Hematopoietic multipotent progenitor cell treated with erythropoietin and hydrocortisone succinate and interleukin-3 and kit ligand, for 15 days (in vitro differentiated cells): ENCODE results near the gene GPC4.

ENCODE experiments used
- DNase-seq: peaks from one replicate; pipeline ENCODE4 v3.0.0-alpha.2; 2015; ENCODE audit warnings: low spot score

The GPC4 gene

DNA sequence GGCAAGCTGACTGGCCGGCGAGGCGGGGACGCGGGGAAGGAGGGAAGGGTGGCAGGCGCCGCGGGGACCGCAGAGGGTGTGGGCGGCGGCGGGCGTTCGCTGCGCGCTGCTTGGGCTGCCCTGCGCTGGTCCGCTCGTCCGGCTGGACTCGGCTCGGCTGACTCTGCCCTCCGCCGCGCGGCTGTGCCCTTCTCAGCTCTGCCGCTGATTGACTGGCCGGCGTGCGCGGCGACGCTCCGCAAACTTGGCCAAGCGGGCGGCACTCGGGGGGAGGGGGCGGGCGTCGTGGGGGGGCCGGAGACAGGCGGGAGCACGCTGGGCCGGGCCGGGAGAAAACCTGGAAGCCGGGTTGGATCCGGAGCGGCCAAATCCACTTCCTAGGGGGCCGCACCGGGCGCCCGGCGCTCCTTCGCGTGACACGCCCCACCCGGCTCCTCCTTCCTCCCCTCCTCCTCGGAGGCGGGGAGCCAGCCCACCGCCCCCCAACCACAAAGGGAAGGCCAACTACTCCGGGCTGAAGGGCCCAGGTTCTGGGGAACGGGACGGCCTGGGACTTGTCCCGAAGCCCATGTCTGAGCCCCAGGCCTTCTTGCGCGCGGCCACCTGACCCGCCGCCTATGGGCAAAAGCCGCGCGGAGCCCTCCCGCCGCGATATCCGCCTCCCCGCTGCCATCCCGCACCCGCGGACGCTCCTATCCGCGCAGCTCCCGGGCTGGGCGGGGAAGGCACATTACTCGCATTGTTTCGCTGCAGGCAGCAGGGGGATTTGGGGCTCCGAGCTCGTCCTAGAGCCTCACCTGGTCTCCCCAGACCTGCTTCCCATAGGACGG lies at the start of gene GPC4:
Gene GPC4, minus strand, starts transcription at position 214 of the 830 bp plus-strand sequence. CDS start 524 bp downstream, outside the sequence.
- no peak for DNase-seq

DNA sequence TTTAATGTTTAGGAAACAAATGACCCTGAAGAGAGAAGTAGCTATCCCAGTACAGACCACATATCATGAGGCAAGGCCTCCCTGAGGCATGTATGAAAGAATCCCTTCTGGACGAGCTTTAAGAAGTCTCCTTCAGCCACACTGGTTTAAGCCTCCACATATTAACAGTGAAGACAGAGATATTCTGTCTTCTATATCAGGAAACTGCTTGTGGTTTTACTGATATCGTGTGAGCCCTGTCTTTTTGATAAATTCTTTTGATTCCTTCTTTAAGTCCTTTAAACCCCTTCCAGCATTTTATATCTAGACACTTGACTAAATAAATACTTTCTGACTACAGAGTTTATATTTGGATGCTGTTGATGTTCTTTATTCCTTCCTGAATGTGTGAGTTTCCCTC lies 45.9 kb upstream of the GPC4 start:
- DNase-seq: no peak

DNA sequence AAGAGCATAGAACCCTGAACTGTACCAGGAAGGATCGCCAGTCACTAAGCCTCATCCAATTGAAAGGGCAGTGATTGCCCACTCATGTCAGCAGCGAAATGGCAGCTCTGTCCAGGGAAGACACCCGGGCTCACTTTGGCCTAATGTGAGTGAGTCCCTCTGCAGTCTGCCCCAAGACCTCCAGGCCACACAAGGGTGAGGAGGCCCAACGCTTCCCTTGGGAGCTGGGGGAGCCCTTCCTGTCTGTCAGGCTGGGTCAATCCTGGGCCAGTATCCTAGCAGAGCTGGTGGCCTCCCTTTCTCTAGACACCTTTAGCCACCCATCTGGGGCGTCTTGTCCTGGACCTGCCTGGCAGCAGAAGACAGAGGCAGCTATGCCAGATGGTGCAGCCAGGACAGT lies 39.6 kb upstream of the GPC4 start:
- no peak for DNase-seq

DNA sequence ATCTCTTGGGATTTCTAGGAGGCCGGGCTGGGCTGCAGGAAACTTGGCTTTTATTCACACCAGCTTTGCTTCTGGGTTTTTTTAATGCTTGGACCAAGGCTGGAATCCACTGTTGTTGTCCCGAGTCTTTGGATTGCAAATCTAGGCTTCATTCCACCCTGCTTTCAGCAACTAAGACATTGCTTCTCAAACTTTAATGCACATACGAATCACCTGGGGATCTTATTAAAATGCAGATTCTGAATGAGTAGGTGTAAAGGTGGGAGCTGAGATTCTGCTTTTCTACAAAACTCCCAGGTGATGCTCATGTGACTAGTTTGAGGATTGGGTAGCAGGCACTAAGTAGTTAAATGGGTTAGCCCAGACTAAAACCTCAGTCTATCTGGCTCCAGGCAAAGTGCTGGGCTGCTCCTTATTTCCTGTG lies 39.2 kb upstream of the GPC4 start:
- no peak for DNase-seq

DNA sequence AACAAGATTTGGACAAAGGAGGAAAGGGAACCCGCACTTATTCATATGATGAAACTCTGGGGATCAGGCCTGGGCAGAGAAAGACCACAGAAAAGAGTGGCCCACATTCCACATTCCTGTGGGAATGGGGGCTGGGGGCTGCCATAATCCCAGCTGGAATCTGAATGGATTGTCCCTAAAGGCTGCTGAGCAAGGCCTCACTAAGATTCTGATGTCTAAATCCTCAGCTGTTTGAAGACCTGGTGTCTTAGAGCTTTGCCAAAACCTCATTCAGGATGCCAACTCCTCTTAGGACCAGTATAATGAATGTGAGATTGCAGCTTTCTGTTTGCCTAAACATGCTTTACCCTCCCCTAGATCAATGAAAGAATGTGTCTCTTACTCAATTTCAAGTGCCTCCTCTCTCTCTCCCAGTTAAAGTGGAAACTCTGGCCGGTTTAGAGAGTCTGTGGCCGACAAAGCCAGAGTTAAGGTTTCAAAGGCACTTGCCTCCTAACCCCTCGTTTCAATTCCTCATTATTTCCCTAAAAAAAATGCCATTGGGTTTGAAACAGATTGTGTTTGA lies 33.3 kb upstream of the GPC4 start:
- DNase-seq: no peak

DNA sequence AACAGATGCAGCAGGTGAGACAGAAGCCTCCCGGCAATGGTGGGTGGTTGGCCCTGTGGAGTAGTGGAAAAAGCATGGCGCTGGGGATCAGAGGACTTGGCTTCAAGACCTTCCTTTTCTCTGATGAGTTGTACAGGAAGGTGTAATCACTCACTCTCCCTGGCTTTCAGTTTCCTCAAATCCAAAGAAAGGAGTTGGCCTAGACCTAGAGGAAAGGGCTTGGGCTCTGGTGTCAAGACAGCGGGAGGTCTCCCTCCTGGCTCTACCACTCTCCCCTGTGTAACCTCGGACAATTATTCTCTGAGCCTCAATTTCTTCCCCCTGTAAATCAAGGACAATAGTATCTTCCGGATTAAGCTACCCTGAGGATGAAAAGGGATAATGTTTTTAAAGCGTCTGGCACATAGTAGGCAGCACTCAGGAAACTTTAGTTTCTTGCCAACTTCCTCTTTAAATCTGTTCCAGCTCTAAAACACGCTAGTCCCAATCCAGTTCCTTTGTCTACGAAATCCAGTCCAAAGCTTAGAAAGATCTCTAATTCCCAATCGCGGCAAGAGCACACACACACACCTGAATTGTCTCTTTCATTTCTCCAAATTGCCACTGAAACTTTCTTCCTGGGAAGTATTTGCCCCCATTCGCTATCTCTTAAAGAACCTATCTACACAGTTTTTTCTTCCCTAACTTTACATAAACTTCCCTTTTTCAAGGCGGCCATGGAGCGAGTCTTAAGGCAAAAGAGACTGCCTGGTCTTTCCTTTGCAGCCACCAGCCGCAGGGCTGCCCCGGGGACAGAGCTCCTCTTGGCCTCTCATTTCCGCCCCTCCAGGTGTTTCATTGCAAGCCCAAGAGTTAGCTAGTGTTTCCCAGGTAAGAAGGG lies 29.9 kb upstream of the GPC4 start:
- no peak for DNase-seq

DNA sequence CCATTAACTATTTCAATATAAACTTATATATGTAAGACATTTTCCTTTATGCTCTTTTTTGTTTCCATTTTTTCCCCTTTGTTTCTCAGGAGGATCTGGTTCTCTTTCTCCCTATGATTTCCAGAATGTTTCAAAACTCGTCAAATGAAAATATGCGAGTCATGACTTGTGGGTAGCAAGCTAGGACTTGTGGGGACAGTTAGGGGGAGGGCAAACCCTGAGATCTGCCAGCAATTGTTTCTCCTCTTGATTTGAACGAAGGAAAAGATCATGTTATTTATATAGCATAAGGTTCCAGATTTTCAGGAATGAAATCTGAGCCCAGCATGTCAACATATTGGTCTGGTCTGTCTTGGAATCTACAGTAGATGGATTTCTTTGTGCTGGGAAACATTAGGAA lies 28.9 kb upstream of the GPC4 start:
- DNase-seq: no peak

DNA sequence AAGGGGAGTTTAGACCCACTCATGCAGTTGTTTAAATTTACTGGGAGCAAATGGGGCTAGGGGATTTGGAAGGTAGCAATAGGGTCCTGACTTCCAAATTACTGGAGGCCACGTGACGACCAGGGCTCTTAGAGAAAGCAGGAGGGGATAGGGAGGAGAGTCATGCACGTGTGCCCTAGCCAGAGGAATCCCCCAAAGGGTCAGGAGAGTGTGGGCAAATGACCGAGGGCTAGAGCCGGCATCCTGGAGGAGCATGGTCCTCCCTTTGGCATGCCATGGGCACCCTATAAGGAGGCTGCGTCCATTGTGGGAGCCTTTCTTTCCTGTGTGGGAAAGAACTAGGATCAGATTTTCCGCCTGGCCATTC lies 25.5 kb upstream of the GPC4 start:
- no peak for DNase-seq

DNA sequence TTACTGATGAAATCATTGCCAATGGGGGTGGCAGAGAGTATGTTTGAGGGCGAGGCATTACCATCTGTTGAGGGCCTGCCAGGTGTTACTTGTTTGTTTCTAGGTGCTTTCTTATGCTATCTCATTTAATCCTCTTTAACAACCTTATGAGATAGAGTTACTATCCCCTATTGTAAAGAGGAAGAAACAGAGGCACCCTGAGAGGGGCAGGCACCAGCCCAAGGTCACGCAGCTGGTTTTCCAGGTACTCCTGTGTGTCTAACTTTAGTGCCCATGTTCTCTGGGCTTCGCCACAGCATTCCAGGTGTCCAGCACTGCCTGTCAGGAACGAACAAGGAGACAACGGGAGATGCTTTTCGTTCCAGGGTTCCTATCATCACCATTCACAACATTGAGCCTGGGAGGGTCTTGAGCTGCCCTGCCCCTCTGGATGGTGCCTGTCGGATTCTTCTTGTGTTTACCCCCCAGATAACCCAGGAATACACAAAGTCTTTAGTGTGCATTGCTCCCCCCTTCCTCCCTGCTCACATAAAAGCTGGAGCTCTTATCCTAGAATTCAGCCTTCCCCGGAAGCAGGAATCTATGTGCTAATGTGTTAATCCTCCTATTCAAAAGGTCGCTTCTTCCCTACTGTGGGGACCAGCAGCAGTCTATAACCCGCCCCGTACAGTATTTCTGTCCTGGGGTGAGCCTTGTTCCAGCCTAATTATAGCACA lies 24.9 kb upstream of the GPC4 start:
- no peak for DNase-seq

DNA sequence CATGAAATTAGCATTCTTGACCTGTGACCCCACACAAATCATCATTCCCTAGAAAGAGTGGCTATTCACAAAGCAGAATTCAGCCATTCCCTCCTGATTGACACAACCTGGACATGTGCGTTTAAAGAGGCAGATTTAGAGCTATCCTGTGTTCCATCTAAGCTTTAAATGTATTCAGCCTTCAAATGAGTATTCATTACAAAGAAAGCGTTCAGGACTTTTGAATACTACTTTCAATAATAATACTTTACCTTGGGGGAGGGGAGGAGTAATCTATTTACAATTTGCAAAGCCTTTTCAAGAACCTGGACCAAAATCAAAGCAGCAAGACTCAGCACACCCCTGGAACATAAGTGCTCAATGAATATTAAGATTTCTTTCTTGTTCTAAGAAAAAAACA lies 22.5 kb upstream of the GPC4 start:
- DNase-seq: no peak

DNA sequence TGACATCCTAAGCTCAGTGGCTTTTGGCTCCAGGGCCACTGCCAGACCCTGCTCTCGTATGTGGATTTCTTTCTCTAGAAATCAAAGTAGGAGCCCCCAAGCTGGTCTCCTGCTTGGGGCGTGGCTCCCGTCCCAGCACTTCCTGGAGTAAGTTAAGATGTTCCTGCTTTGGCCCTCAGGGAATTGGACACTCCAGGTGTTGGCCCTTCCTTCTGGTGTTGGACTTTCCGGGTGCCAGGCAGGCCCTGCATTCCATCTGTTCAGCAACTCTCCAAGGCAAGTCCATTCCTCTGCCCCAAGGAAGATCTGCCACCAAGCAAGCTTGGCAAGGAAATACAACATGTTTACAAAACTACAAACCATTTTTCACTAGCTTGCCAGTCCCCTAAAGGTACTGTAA lies 22.1 kb upstream of the GPC4 start:
- no peak for DNase-seq

DNA sequence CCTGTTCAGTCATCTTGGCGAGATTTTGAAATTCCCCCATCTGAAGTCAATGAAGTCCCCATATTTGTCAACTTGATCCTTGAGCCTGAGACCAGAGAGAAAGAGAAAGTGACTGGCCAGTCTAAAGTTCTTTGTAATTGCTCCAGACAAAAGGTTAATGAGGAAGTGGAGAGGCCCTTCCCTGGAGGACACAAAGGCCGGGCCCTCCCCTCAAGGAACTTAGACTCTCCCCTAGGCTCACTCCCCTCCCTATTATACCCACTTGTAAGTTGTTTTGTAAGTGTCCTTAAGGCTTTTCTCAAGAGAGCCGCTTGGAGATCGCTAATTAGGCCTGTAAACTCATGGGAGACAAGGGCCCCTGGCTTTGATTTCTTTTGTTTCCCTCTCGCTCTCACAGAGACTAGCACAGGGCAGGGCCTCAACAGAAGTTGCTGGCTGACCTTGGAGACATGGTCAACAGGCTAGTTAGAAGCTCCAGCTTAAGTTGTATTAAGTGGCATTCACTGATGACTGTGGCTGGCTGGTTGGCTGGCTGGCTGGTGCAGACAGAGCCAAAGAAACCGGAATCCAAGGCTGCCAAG lies 20.3 kb upstream of the GPC4 start:
- no peak for DNase-seq

DNA sequence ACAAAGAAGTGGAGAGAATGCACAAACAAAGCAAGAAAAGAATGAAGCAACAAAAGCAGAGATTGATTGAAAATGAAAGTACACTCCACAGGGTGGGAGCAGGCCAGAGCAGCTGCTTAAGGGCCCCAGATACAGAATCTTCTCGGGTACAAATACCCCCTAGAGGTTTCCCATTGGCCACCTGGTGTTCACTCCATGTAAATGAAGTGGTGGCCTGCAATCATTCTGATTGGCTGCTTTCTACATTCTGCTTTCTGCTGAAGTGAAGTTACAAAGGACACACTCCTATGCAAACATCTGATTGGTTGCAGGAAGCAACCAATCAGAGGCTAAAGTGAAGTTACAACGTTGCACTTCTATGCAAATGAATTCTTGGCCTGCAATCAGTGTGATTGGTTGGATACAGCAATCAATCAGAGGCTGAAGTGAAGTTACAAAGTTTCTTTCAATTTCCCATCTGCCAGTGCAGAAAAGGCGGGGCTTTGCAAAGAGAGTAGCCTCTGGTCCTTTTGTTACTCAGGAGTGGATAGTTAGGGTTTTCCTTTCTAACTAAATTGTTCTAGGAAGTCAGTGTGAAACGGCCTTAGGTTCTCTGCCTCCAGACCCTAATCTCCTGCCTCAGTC lies 19.0 kb upstream of the GPC4 start:
- DNase-seq: no peak

DNA sequence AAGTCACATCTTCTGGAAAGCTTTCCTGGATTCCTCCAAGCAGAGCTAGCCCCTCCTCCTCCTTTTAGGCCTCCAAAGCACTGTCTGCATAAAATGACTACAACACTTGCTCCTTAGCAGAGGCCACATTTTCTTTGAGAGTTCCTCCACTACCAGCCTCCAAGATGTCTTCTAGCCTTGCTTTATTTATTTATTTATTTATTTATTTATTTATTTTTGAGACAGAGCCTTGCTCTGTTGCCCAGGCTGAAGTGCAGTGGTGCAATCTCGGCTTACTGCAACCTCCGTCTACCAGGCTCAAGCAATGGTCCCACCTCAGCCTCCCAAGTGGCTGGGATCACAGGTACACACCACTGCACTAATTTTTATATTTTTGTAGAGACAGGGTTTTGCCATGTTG lies 4.6 kb upstream of the GPC4 start:
- DNase-seq: no peak

DNA sequence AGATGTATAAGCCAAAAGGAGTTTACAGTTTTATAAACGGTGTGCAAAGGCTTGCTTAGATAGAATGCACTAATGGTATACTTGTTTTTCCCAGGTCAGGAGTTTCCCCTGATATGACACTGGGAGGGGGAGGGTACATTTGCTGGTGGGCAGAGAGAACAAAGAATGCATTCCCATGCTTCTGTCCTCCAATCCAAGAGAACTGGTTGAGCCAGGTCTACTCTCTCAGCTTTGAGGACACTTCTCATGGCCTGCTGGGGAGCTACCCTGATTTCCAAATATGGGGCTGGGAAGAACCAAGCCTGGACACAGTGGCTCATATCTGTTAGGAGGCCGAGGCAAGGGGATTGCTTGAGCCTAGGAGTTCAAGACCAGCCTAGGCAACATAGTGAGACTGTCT lies 3.3 kb upstream of the GPC4 start:
- no peak for DNase-seq

DNA sequence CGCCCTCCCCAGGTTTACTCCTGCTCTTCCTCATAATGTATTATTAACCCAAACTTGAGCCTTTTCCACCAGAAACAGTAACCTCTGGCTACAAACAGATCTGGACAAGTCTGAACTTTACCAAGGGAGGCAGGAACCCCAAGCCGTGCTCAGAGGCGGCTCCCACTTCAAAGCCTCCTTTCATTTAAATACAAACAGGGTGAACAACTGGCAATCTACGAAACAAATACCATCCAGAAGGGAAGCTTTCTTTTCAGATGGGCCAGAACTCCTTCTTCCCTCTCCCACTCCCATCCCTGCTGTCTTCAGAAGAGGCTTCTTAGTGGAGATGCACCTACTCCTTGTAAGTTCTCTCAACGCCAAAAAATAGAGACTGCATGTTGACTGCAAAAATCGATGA lies 2.1 kb upstream of the GPC4 start:
- no peak for DNase-seq

DNA sequence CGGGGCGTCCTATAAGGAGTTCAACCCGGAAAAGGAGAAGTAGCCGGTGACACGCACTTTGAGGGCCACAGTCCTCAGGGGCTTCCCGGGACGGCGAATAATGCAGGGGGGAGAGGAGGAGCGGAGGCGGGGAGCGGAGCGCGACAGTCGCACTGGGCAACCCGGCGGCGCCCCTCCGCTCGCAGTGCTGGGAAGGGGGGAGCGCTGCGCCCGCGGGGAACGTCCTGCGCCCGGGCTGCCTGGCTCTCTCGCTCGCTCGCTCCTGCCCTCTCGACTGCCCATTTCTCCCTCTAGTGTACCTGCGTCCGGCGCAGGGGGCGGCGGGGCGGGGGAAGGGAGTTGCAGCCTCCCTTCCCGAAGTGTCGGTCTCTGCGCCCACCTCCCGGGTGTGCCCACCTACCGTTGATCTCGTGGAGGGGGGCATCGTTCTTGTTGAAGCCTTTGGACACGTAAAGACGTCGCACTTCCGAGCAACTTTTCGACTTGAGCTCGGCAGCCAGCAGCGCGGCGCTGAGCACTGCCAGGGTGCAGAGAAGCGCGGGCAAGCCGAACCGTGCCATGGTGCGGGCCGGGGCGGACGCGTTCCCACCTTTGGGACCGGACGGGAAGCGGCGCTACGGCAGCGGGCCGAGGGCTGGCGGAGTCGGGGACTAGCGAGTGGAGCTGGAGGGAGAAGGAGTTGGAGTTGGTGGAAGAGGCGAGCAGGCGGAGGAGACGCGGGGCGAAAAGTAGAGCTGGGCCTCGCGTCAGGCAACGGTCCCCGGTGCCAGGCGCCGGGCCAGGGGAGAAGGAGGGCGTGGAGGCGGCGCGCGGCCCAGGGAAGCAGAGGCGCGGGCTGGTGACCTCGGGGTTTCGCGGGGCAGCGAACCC lies 648 bp downstream of the GPC4 start:
- no peak for DNase-seq

DNA sequence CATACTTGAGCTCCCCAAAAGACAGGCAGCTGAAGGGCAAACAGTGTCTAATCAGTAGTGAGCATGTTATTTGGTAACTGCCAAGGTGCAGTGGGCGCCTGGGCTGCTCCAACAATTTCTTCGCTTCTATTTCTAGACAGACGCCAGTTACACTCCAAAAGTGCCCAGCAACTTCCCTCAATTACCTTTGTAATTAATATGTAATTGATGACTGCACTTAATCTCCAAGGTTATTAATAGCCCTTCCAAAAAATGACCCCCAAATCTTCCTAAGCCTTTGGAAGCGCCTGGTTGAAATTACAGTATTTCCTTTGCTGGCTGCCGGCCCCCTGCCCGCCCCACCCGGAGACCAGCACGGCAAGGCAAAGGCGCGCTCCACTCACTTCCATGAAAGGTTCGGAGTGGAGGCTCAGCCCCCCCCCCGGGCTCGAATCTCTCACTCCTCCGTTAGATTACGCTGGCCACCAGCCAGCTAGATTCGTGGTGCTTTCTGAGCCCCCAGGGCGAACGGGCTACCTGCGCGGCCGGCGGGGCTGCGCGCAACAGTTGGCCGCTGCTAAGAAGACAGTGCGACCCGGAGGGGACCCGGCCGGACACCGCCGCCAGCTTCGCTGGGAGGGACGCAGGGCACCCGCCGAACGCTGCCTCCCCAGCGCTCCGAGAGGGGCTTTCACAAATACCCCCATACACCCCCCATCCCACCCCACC lies 1.9 kb downstream of the GPC4 start:
- no peak for DNase-seq

DNA sequence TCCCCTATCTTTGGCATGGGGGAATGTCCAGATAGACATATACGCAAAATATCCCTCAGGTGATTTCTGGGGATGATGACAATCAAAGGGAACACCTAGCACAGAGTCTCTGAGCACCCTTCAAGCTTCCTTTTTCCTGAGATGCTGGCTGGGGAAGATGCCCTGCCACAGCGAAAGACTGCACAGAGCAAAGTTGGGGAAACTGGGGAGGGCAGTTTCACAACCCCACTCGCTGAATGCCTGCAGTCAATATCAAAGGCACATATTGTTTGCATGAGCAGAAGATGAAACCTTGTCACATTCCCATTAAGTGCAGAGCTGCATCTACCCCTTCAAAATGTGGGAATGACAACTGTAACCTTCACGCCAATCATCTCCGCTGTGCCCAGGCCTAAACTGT lies 2.6 kb downstream of the GPC4 start:
- DNase-seq: no peak

DNA sequence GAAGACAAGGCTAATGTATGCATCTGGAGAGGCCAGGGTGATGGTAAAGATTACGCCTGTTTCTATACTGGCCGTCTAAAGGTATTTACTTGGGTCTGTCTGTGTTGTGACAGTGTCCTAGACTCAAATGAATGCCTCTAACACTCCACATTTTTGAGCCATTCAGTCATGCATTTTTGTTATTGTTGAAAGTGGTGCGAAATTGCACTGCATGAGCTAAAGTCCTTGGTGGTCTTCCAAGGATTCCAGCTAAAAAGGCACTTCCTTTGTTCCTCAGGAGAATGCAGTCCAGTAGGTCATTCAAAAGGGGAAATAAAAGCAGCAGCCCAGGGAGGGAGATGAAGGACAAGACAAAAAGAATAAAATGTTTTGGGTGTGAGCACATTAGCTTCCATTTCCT lies 3.0 kb downstream of the GPC4 start:
- DNase-seq: no peak
